ENCODE measurements around the gene NKIRAS2.
"Not testable (repeated sequence)": the region's sequence is repeated elsewhere in the genome, so short reads cannot be mapped to it uniquely, and the experiment has no call there.

The NKIRAS2 gene

DNA sequence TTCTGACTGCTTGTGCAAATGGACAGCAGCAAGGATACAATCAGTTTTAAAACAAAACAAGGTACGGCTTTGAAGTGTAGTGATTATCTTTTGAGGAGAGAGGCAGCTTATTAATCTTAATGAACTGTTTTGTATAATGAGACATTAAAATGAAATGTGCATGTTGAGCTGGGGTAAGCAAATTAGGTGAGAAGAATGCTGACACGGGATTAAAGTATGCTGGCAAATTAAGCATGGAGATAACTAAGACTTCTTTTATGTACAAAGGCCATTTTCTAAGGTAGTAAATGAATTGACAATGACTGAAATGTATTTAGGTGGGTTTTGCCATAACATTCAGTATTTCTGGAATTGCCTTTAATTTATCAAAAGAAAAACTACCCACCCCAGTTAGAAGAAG lies 21.4 kb upstream of the NKIRAS2 start:
- TF ChIP-seq, protein P1, sequence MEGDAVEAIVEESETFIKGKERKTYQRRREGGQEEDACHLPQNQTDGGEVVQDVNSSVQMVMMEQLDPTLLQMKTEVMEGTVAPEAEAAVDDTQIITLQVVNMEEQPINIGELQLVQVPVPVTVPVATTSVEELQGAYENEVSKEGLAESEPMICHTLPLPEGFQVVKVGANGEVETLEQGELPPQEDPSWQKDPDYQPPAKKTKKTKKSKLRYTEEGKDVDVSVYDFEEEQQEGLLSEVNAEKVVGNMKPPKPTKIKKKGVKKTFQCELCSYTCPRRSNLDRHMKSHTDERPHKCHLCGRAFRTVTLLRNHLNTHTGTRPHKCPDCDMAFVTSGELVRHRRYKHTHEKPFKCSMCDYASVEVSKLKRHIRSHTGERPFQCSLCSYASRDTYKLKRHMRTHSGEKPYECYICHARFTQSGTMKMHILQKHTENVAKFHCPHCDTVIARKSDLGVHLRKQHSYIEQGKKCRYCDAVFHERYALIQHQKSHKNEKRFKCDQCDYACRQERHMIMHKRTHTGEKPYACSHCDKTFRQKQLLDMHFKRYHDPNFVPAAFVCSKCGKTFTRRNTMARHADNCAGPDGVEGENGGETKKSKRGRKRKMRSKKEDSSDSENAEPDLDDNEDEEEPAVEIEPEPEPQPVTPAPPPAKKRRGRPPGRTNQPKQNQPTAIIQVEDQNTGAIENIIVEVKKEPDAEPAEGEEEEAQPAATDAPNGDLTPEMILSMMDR (IDR thresholded peaks at IDR 0.05; ENCODE audit: borderline replicate concordance, insufficient read depth, low read depth, low read length): no peak
- no peak overlapping the region for H3K4me3 ChIP-seq (ENCODE audit: low read depth, low read length)

DNA sequence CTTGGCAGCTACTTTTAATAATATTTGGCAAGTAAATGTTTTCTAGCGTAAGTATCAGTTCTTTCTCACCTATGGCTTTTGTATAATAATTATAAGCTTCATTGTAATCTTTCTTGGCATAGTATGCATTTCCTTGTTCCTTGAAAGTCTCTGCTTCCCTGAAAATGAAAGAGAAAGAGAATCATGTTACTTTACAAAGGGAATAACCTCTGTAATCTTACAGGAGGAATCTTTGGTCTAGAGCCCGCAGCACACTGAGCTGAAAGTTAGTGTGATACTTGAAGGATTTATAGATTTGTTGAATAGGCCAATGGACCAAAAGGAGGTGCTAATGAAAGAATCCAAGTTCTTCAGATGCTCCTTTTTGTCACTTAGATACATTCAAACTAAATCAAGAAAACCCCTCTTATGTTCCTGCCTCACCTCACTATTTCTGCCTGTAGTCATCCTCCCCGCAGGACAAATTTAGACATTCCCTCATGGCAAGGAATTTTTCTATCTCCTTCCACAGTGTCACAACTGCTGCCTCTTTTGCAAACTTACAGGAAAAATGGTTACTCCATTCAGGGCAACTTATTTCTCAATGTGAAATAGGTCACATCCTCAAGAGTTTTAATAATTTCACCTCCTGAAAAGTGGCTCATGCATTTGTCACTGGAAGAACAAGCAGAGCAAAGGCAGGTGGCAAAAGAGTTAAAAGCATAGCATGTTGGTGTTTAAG lies 19.3 kb upstream of the NKIRAS2 start:
- H3K4me3 ChIP-seq (ENCODE audit: low read depth, low read length): no peak overlapping the region
- TF ChIP-seq, protein P1 (IDR thresholded peaks at IDR 0.05; ENCODE audit: borderline replicate concordance, insufficient read depth, low read depth, low read length): no peak

GRCh38 chr17:42001729-42002128 lies 18.2 kb upstream of the NKIRAS2 start:
- TF ChIP-seq, protein P1 (IDR thresholded peaks at IDR 0.05; ENCODE audit: borderline replicate concordance, insufficient read depth, low read depth, low read length): no peak
- no peak overlapping the region for H3K4me3 ChIP-seq (ENCODE audit: low read depth, low read length)

GRCh38 chr17:42002175-42002791 lies 17.6 kb upstream of the NKIRAS2 start:
- TF ChIP-seq, protein P1 (IDR thresholded peaks at IDR 0.05; ENCODE audit: borderline replicate concordance, insufficient read depth, low read depth, low read length): no peak
- no peak overlapping the region for H3K4me3 ChIP-seq (ENCODE audit: low read depth, low read length)

DNA sequence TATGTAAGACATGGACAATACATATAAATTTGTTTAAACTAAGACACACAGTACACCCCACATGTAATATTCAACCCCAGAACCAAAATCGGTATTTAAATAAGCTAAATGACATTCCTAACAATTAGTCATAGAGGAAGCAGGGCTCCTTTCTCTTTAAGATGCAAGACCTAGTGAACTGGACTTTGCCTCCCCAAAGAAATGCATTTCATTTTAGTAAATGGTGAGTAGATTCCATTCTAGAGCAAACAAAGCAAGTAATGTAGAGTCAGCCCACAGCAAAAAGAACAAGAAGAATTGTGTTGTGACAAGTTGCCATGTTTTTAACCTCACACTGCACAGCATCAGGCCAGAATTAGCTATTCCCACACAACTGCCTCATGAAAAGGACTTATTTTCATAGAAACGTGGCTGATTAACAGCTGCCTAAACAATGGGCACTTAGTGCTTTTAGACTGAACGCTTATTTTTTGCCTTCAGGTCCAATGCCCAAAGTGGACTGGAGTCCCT lies 17.0 kb upstream of the NKIRAS2 start:
- no peak overlapping the region for H3K4me3 ChIP-seq (ENCODE audit: low read depth, low read length)
- TF ChIP-seq, protein P1 (IDR thresholded peaks at IDR 0.05; ENCODE audit: borderline replicate concordance, insufficient read depth, low read depth, low read length): no peak

- TF ChIP-seq, protein P1 (IDR thresholded peaks at IDR 0.05; ENCODE audit: borderline replicate concordance, insufficient read depth, low read depth, low read length): no peak
- H3K4me3 ChIP-seq (ENCODE audit: low read depth, low read length): no peak overlapping the region
These were observed 14.7 kb upstream of the NKIRAS2 start for GRCh38 chr17:42005166-42005565.

DNA sequence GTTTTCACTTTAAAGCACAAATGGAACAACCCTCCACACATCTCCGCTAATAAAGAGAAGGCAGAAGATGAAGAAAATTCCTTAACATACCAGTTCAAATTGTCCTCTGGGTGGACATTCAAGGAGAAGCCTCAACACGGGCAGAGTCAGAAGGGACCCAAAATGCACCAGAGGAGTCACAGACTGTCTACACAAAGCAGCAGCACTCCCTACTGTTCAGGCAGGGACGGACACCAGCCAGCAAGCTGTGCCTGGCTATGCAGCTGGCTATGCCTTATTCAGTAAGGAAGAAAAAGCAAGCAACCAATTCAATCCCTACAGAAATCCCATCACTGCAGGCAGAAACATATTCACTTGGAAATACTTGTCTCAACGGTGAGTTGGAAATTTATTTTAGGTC lies 10.7 kb upstream of the NKIRAS2 start:
- H3K4me3 ChIP-seq (ENCODE audit: low read depth, low read length): no peak overlapping the region
- TF ChIP-seq, protein P1 (IDR thresholded peaks at IDR 0.05; ENCODE audit: borderline replicate concordance, insufficient read depth, low read depth, low read length): no peak

- not testable (repeated sequence) for H3K4me3 ChIP-seq (ENCODE audit: low read depth, low read length)
These were observed 9.6 kb upstream of the NKIRAS2 start for GRCh38 chr17:42010266-42010680.

Data from GM12875 (cell line).